EH (cell line): Measurements from ENCODE around the gene UBE2D4.
"Not testable (repeated sequence)": the region's sequence is repeated elsewhere in the genome, so short reads cannot be mapped to it uniquely, and the experiment has no call there.

Experiments used
- DNase-seq: peaks from one replicate; pipeline ENCODE4 v3.0.0-alpha.2; 2015; ENCODE audit warnings: low read depth

UBE2D4 gene

GRCh38 chr7:43914795-43915194 is 11.4 kb upstream of the UBE2D4 start:
- DNase-seq, result no peak

- DNase-seq, result no peak
Measured at GRCh38 chr7:43915907-43916306, 10.3 kb upstream of the UBE2D4 start.

GRCh38 chr7:43921423-43921822 is 4.8 kb upstream of the UBE2D4 start:
- no peak for DNase-seq

GRCh38 chr7:43922726-43923125 is 3.5 kb upstream of the UBE2D4 start:
- no peak for DNase-seq

- DNase-seq, result no peak
Measured at GRCh38 chr7:43926798-43927123, 525 bp downstream of the UBE2D4 start.

GRCh38 chr7:43927810-43928209 is 1.6 kb downstream of the UBE2D4 start:
- no peak for DNase-seq

- no peak for DNase-seq
Measured at GRCh38 chr7:43929529-43930457, 3.6 kb downstream of the UBE2D4 start.

GRCh38 chr7:43931346-43931745 is 5.1 kb downstream of the UBE2D4 start:
- no peak for DNase-seq

GRCh38 chr7:43933902-43934560 is 7.8 kb downstream of the UBE2D4 start:
- DNase-seq, result no peak

- no peak for DNase-seq
Measured at GRCh38 chr7:43937444-43937843, 11.2 kb downstream of the UBE2D4 start.

- DNase-seq, result no peak
Measured at GRCh38 chr7:43938892-43939482, 12.8 kb downstream of the UBE2D4 start.

- no peak for DNase-seq
Measured at GRCh38 chr7:43942250-43942649, 16.0 kb downstream of the UBE2D4 start.

- DNase-seq, result no peak
Measured at GRCh38 chr7:43942997-43943396, 16.8 kb downstream of the UBE2D4 start.

GRCh38 chr7:43943417-43944187 is 17.4 kb downstream of the UBE2D4 start:
- DNase-seq, result no peak

- DNase-seq, result no peak
Measured at GRCh38 chr7:43944286-43944685, 18.1 kb downstream of the UBE2D4 start.

GRCh38 chr7:43952028-43952427 is 25.8 kb downstream of the UBE2D4 start:
- DNase-seq, result no peak

GRCh38 chr7:43953071-43953470 is 26.8 kb downstream of the UBE2D4 start:
- DNase-seq, result no peak

GRCh38 chr7:43954524-43955228 is 28.4 kb downstream of the UBE2D4 start:
- peak; percentile 76 for DNase-seq

GRCh38 chr7:43956027-43956426 is 29.8 kb downstream of the UBE2D4 start:
- DNase-seq, result no peak

GRCh38 chr7:43960933-43961332 is 34.7 kb downstream of the UBE2D4 start:
- DNase-seq, result no peak

- not testable (repeated sequence) for DNase-seq
Measured at GRCh38 chr7:43966392-43966791, 40.2 kb downstream of the UBE2D4 start.
